OCI-LY7 (cell line): Measurements from ENCODE around the gene C2orf49.

Experiments
- EZH2phosphoT487 ChIP-seq: fragments of 200-600 bp; sonication (generic); IDR thresholded peaks from 2 replicates; pipeline ENCODE4 v1.6.1; 2018; ENCODE audit warnings: low read depth, borderline replicate concordance, mild to moderate bottlenecking, mixed run types, antibody characterized with exemption, low read length, moderate library complexity, mixed read lengths
- TF ChIP-seq, protein P1 (sequence below): fragments of 200-600 bp; sonication (generic); conservative IDR thresholded peaks from 2 replicates; pipeline ENCODE4 v1.5.1; 2014; ENCODE audit warnings: mild to moderate bottlenecking, antibody characterized with exemption, low read length, moderate library complexity, mixed read lengths

GRCh38 chr2:105307962-105308361 is 29.4 kb upstream of the C2orf49 start:
- TF ChIP-seq, protein P1, sequence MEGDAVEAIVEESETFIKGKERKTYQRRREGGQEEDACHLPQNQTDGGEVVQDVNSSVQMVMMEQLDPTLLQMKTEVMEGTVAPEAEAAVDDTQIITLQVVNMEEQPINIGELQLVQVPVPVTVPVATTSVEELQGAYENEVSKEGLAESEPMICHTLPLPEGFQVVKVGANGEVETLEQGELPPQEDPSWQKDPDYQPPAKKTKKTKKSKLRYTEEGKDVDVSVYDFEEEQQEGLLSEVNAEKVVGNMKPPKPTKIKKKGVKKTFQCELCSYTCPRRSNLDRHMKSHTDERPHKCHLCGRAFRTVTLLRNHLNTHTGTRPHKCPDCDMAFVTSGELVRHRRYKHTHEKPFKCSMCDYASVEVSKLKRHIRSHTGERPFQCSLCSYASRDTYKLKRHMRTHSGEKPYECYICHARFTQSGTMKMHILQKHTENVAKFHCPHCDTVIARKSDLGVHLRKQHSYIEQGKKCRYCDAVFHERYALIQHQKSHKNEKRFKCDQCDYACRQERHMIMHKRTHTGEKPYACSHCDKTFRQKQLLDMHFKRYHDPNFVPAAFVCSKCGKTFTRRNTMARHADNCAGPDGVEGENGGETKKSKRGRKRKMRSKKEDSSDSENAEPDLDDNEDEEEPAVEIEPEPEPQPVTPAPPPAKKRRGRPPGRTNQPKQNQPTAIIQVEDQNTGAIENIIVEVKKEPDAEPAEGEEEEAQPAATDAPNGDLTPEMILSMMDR: no peak
- TF ChIP-seq EZH2phosphoT487: no peak
